Activated naive CD4-positive, alpha-beta T cell treated with anti-CD3 and anti-CD28 coated beads, Interleukin-2, amount 50 U/mL, for 24 hours (primary cell): ENCODE results near the gene RSU1.
"Not testable (repeated sequence)": the region's sequence is repeated elsewhere in the genome, so short reads cannot be mapped to it uniquely, and the experiment has no call there.

Experiments
- H3K27ac Mint-ChIP-seq: one replicate; pipeline ENCODE4 v1.8.0; 2021; ENCODE audit warnings: mild to moderate bottlenecking, mixed read lengths
- H3K27me3 Mint-ChIP-seq: one replicate; pipeline ENCODE4 v1.8.0; 2021; ENCODE audit warnings: mixed read lengths
- H3K36me3 Mint-ChIP-seq: one replicate; pipeline ENCODE4 v1.8.0; 2021; ENCODE audit warnings: mixed read lengths
- H3K4me1 Mint-ChIP-seq: one replicate; pipeline ENCODE4 v1.8.0; 2021; ENCODE audit warnings: mixed read lengths
- H3K4me3 Mint-ChIP-seq: one replicate; pipeline ENCODE4 v1.8.0; 2021; ENCODE audit warnings: mild to moderate bottlenecking, mixed read lengths
- H3K9me3 Mint-ChIP-seq: one replicate; pipeline ENCODE4 v1.8.0; 2021; ENCODE audit warnings: mixed read lengths

RSU1 gene

DNA sequence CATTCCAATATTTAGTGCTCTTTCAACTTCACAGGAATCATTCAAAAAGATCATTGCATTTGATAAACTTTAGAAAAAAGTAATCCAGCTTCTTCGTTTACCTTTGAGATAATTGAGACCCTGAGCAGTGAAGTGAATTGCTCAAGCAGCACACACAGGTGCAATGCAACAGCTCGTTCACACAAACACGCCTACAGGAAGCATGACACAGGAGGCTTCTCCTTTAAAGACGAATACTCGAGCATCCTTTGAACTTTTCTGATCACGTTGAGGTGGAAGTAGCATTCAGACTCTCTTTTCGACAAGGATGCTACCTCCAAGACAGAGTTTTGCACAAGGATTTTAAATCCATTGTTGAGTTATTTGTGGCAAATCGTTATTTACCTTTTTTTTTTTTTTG is 18.0 kb upstream of the RSU1 start:
- H3K9me3 Mint-ChIP-seq, result no peaks in the 10 kb centered on the region
- H3K27ac Mint-ChIP-seq, result peak overlapping the region; percentile 51
- peaks cover 18% of the 10 kb centered on the region for H3K4me1 Mint-ChIP-seq
- H3K36me3 Mint-ChIP-seq, result peaks cover 2% of the 10 kb centered on the region
- H3K4me3 Mint-ChIP-seq, result peak overlapping the region; percentile 56
- no peaks in the 10 kb centered on the region for H3K27me3 Mint-ChIP-seq

DNA sequence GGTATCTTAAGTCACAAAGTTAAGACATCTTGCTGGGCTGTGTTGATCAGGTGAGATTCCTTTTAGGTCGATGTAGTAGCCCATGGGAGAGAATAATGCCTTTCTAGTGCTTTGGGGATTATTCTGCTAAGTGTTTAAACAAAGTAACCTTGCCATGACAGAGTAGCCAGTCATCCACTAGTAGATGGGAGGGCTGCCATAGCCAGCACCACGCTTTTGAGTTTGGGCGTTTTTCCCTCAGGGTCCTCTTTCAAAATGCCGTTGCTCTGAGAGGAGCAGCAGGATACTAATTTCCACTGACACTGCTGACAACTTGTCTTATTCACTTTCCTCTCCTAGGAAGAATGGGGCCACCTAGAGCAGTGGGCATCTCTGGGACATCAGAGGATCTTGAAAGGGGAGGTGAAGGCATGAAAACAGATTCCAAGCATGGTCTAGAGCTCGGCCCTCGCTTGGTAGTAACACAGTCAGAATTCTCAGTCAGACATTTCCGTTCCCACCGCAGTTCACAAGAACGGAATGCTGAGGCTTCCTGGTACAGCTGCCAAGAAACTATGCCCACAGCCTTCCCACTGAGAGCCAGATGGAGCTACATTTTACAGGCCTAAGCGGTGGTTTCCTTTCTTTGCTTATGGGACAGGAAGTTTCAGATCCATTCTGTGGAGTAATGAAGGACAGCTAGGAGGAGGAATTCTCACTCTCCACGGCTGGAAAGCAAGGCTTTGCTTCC is 15.3 kb upstream of the RSU1 start:
- Mint-ChIP-seq H3K36me3 (no peaks in the 10 kb centered on the region), H3K4me1 (peaks cover 29% of the 10 kb centered on the region), H3K9me3 (no peaks in the 10 kb centered on the region), H3K27me3 (no peaks in the 10 kb centered on the region), H3K27ac (no peak overlapping the region), H3K4me3 (no peak overlapping the region)

DNA sequence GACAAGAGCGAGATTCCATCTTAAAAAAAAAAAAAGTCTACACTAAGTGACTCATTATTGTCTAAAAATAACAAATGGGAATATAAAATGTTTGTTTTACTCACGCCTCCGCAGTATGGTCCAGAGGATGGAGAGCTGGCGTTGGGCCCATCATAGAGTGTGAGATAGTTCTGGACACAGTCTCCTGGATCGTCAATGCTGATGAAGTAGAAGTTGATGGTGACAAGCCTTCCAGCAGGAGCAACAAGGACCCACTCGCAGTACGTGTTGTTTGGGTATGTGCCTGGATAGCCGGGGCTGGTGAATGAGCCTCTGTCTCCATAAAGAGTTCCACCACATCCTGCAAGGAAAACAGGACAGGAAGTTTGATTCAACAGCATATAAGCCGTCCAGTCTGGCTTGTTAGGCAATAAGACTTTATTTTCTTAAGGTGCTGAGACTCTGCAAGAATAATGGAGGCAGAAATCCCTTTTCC is 11.5 kb upstream of the RSU1 start:
- Mint-ChIP-seq H3K36me3 (no peaks in the 10 kb centered on the region), H3K27me3 (no peaks in the 10 kb centered on the region), H3K9me3 (no peaks in the 10 kb centered on the region), H3K4me1 (peaks cover 16% of the 10 kb centered on the region), H3K27ac (no peak overlapping the region), H3K4me3 (no peak overlapping the region)

DNA sequence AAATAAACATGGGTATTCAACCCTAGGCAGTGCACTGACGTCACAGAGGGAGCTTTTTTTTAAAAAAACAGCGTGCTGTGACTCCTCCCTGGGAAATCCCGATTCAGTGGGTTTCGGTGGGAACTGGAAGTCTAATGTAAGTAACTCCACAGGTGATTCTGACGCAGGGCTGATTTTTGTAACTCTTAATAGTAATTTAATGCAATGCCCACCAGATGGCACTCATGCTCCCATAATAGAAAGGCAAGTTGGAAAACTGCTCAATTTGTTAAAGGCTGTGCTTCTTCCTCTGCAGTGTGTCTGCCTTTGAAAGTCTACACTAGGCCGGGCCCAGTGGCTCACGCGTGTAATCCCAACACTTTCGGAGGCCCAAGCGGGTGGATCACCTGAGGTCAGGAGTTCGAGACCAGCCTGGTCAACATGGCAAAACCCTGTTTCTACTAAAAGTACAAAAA is 10.9 kb upstream of the RSU1 start:
- H3K9me3 Mint-ChIP-seq, result no peaks in the 10 kb centered on the region
- peaks cover 4% of the 10 kb centered on the region for H3K36me3 Mint-ChIP-seq
- H3K4me1 Mint-ChIP-seq, result peaks cover 11% of the 10 kb centered on the region
- no peaks in the 10 kb centered on the region for H3K27me3 Mint-ChIP-seq
- no peak overlapping the region for H3K4me3 Mint-ChIP-seq
- no peak overlapping the region for H3K27ac Mint-ChIP-seq

DNA sequence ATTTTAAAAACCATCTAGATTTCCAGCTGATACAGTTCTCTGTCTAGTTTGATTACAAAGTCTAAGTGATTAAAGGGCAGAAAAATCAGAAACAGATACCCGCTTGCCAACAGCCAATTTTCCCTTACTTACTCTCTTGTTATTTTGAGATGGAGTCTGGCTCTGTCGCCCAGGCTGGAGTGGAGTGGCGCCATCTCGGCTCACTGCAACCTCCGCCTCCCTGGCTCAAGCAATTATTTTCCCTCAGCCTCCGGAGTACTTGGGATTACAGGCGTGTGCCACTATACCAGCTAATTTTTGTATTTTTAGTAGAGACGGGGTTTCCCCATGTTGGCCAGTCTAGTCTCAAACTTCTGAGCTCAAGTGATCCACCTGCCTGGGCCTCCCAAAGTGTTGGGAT is 10.2 kb upstream of the RSU1 start:
- H3K4me1 Mint-ChIP-seq, result peaks cover 11% of the 10 kb centered on the region
- not testable (repeated sequence) for H3K9me3 Mint-ChIP-seq, H3K27me3 Mint-ChIP-seq, H3K36me3 Mint-ChIP-seq, H3K27ac Mint-ChIP-seq, H3K4me3 Mint-ChIP-seq

DNA sequence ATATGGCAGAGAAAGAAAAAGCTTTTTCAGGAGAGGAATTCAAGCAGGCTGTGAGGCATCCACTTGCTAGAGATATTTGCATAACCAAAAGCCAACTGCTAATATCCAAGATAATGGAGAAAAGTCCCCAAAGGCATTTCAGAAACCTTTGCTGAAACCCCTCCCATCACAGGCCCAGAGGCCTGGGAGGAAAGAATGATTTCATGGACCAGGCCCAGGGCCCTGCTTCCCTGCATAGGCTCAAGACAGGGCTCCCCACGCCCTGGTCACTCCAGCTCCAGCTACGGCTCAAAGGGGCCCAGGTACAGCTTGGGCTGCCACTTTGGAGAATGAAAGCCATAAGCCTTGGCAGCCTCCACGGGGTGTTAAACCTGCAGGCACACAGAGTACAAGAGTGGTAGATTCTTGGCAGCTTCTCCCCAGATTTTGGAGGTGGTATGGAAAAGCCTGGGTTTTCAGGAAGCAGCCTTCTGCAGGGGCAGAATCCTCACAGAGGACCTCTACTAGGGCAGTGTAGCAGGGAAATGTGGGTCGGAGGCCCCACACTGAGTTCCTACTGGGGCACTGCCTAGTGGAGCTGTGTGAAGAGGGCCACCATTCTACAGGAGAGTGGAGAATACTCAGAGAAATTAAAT is 5.6 kb upstream of the RSU1 start:
- Mint-ChIP-seq H3K27ac (no peak overlapping the region), H3K36me3 (peaks cover 14% of the 10 kb centered on the region), H3K27me3 (no peaks in the 10 kb centered on the region), H3K9me3 (peaks cover 11% of the 10 kb centered on the region), H3K4me3 (no peak overlapping the region), H3K4me1 (peaks cover 9% of the 10 kb centered on the region)

DNA sequence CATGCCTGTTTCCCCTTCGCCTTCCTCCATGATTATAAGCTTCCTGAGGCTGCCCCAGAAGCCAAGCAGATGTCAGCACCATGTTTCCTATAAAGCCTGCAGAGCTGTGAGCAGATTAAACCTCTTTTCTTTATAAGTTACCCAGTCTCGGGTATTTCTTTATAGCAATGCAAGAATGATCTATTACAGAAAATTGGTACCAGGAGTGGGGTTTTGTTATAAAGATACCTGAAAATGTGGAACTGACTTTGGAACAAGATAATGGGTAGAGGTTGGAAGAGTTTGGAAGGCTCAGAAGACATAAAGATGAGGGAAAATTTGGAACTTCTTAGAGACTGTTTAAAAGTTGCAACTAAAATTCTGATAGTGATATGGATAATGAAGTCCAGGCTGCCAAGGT is 4.8 kb upstream of the RSU1 start:
- Mint-ChIP-seq H3K9me3 (peaks cover 11% of the 10 kb centered on the region), H3K36me3 (peaks cover 14% of the 10 kb centered on the region), H3K27ac (no peak overlapping the region), H3K4me1 (peaks cover 7% of the 10 kb centered on the region), H3K27me3 (no peaks in the 10 kb centered on the region), H3K4me3 (no peak overlapping the region)

DNA sequence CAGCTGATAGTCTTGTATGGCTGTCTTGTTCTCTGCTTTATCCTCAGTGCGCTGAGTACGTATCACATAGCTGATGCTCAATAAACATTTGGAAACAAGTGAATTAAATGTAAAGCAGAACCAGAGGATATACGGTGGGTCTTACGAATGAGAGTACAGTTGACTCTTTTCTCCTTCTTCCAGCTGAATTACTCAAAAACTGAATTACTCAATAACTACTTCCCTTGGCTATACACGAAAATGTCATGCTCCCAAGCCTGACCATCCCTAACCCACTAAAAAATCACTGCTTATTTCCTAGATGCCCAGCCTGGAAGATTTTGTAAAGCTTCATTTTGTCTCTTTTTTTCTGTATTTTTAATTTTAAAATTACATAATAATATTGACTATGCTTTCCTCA is 3.2 kb upstream of the RSU1 start:
- H3K36me3 Mint-ChIP-seq, result peaks cover 16% of the 10 kb centered on the region
- H3K27ac Mint-ChIP-seq, result no peak overlapping the region
- no peaks in the 10 kb centered on the region for H3K27me3 Mint-ChIP-seq
- peaks cover 11% of the 10 kb centered on the region for H3K9me3 Mint-ChIP-seq
- H3K4me1 Mint-ChIP-seq, result peaks cover 17% of the 10 kb centered on the region
- H3K4me3 Mint-ChIP-seq, result no peak overlapping the region

DNA sequence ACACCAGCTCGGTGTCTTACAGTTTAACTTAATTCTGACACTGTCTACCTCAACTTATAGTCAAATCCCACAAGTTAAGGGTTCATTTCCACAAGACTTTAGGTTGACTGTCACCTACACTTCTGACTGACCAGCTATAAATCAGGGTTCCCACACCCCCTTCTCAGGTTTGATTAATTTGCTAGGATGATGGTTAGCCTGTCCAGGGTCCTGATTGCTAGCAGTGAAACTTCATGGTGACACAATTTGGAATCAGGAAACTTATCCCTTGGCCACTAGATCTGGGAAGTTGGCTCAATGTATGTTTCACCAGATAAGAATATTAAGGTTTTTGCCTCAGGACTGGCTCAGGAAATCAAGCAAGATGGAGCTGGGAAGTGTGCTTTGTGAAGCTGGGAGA is 2.8 kb upstream of the RSU1 start:
- no peak overlapping the region for H3K27ac Mint-ChIP-seq
- peaks cover 21% of the 10 kb centered on the region for H3K4me1 Mint-ChIP-seq
- H3K27me3 Mint-ChIP-seq, result no peaks in the 10 kb centered on the region
- peaks cover 19% of the 10 kb centered on the region for H3K36me3 Mint-ChIP-seq
- H3K4me3 Mint-ChIP-seq, result no peak overlapping the region
- peaks cover 11% of the 10 kb centered on the region for H3K9me3 Mint-ChIP-seq

DNA sequence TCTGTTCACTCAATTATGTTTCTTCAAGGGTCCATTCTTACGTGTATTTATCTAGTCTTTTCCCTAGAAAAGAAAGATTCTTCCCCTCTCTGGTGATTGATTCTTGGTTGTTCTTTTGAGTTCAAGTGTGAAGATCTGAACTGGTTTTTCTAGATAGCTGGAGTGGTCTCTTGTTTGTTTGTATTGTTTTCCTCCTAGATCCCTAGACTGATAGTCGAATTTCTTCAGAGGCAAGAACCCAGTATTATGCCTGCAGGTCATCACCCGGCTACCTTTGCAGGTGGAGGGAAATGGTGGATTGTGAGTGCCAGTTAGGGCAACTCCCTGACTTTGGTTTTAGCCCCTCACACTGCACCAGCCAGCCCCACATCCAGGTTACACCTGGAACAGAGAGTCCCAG is 2.2 kb upstream of the RSU1 start:
- Mint-ChIP-seq H3K36me3 (peaks cover 19% of the 10 kb centered on the region), H3K9me3 (peaks cover 11% of the 10 kb centered on the region), H3K27ac (peak overlapping the region; percentile 59), H3K4me3 (peak overlapping the region; percentile 49), H3K4me1 (peaks cover 27% of the 10 kb centered on the region), H3K27me3 (no peaks in the 10 kb centered on the region)

DNA sequence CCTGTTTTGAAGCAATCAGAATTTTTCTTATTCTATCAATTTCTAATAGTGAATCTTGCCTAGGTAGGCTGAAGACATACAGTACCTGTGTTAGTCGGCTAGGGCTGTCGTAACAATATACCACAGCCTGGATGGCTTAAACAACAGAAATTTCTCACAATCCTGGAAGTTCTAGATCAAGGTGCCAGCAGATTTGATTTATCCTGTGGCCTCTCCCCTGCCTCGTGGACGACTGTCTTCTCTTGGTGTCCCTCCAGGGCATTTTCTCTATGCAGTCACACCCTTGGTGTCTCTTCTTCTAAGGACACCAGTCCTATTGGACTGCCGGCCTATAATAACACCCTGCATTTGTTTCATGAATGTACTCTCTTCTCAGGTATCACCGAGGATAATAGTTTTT is 1.8 kb upstream of the RSU1 start:
- Mint-ChIP-seq H3K36me3 (peaks cover 19% of the 10 kb centered on the region), H3K27me3 (no peaks in the 10 kb centered on the region), H3K9me3 (peaks cover 11% of the 10 kb centered on the region), H3K4me3 (peak overlapping the region; percentile 49), H3K27ac (no peak overlapping the region), H3K4me1 (peaks cover 28% of the 10 kb centered on the region)

DNA sequence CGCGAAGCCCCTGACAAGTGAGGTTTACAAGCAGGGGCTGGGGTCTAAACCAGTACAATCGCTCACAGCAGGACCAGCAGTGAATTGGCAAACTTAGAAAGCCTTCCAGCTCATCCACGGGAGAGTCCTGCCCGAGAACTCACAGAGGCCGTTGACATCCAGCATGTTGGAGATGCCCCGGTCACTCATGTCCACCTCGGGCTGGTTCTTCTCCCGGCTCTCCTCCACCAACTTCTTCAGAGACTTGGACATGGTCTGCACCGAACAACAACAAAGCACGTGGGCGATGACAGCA is 447 bp downstream of the RSU1 start:
- Mint-ChIP-seq H3K4me1 (peaks cover 39% of the 10 kb centered on the region), H3K27ac (no peak overlapping the region), H3K9me3 (peaks cover 4% of the 10 kb centered on the region), H3K36me3 (peaks cover 11% of the 10 kb centered on the region), H3K27me3 (no peaks in the 10 kb centered on the region), H3K4me3 (peak overlapping the region; percentile 93)

DNA sequence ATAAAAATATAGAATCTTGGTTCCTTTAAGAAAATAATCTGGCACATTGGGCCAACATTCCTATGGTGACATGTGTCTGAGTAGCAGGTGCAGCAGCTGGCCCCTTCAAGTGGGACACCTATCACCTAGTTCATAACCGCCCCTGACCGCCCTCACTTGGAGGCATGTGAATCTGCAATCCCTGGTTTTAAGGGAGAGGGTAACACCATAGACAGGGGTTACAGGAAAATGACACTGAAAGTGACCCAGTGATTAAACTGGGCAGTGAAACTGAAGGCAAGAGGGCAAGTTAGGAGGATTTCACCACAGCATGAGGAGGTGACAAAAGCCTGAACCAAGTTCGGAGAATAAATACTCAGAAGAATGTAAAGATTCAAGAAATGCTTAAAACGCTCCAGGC is 1.1 kb downstream of the RSU1 start:
- no peaks in the 10 kb centered on the region for H3K27me3 Mint-ChIP-seq
- H3K36me3 Mint-ChIP-seq, result peaks cover 13% of the 10 kb centered on the region
- peaks cover 42% of the 10 kb centered on the region for H3K4me1 Mint-ChIP-seq
- H3K9me3 Mint-ChIP-seq, result no peaks in the 10 kb centered on the region
- peak overlapping the region; percentile 60 for H3K27ac Mint-ChIP-seq
- peak overlapping the region; percentile 93 for H3K4me3 Mint-ChIP-seq

DNA sequence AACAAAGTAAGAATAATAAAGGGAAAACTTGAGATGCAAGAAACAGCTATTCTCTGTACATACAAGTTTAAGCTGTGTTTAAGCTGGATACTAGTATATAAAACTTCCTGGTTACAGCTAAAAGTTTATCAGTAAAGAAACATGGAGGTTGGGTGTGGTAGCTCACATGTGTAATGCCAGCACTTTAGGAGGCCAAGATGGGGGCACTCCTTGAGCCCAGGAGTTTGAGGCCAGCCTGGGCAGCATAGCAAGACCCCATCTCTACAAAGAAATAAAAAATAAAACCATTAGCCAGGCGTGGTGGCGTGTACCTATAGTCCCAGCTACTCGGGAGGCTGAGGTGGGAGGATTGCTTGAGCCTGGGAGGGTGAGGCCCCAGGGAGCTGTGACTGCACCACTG is 3.2 kb downstream of the RSU1 start:
- H3K27ac Mint-ChIP-seq, result no peak overlapping the region
- H3K4me3 Mint-ChIP-seq, result no peak overlapping the region
- no peaks in the 10 kb centered on the region for H3K27me3 Mint-ChIP-seq
- peaks cover 49% of the 10 kb centered on the region for H3K4me1 Mint-ChIP-seq
- H3K9me3 Mint-ChIP-seq, result no peaks in the 10 kb centered on the region
- H3K36me3 Mint-ChIP-seq, result peaks cover 13% of the 10 kb centered on the region

DNA sequence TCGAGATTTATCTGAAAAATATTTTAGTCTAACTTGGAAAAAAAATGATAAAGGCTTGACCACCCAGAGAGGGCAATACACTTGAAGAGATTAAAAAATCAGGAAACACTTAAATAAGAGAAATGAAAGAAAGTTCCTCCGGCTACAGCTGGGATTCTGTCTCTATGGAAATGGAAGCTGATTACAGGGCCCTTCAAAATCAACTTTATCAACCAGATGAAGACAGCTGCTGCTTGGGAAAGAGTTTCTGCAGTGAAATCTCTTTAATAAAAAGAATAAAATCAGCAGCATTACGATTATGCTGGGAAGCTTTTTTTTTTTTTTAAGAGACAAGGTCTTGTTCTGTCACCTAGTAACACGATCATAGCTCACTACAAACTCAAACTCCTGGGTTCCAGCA is 4.5 kb downstream of the RSU1 start:
- Mint-ChIP-seq H3K27me3 (no peaks in the 10 kb centered on the region), H3K4me3 (no peak overlapping the region), H3K4me1 (peaks cover 42% of the 10 kb centered on the region), H3K9me3 (no peaks in the 10 kb centered on the region), H3K36me3 (peaks cover 13% of the 10 kb centered on the region), H3K27ac (no peak overlapping the region)

DNA sequence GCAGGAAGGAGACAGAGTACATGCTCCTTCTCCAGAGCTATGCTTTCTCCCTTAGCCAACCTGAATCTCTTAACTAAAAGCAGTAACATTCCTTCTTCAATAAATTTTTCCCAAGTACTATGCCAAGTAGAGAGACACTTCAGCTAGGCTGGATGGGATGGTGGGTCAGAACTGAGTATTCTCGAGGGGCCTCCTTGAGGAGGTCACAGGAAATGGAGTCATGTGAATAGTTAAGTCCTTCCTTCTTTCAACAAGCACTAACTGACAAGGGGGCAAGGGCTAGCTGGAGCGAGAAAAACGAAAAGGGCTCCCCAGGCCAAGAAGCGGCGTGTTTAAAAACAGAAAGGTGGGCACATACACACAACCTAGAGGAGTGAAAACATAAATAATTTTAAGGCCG is 5.5 kb downstream of the RSU1 start:
- H3K27me3 Mint-ChIP-seq, result no peaks in the 10 kb centered on the region
- no peak overlapping the region for H3K27ac Mint-ChIP-seq
- no peaks in the 10 kb centered on the region for H3K9me3 Mint-ChIP-seq
- peaks cover 18% of the 10 kb centered on the region for H3K36me3 Mint-ChIP-seq
- no peak overlapping the region for H3K4me3 Mint-ChIP-seq
- H3K4me1 Mint-ChIP-seq, result peaks cover 42% of the 10 kb centered on the region

DNA sequence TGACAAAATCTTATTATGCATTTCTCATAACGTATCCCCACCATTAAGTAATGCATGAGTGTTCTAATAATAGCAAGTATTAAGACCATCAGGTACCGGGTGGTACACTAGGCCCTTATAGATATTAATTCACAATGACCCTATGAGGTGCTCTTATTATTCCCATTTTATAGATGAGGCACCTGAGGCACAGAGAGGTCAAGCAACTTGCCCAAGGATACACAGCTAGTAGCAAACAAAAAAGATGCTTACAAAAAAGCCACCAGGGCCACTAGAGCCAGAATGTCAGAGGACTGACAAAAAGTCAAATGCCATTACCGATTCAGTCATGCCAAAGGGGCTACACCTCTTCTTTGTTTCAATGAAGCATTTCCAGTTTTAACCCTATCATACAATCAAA is 5.9 kb downstream of the RSU1 start:
- no peaks in the 10 kb centered on the region for H3K9me3 Mint-ChIP-seq

More for the DNA sequence above, 5.9 kb downstream of the RSU1 start:
- Mint-ChIP-seq H3K27ac (no peak overlapping the region), H3K27me3 (no peaks in the 10 kb centered on the region), H3K4me3 (no peak overlapping the region), H3K4me1 (peaks cover 41% of the 10 kb centered on the region), H3K36me3 (peaks cover 18% of the 10 kb centered on the region)
